HFF-Myc (cell line): ENCODE measurements around the gene MYL10.

Experiments used
- DNase-seq: peaks from one replicate; pipeline ENCODE4 v3.0.0-alpha.2; 2011; ENCODE audit warnings: low read depth; ENCODE audit errors: extremely low read depth
- H3K4me3 ChIP-seq: replicated peaks from 2 replicates; pipeline ENCODE4 v1.5.1; 2011; ENCODE audit warnings: low read depth, mild to moderate bottlenecking, control low read depth, low read length
- CTCF ChIP-seq: IDR thresholded peaks from 2 replicates; pipeline ENCODE4 v1.5.1; 2012; ENCODE audit warnings: mild to moderate bottlenecking, low read depth, low read length, control low read depth; ENCODE audit errors: missing control alignments

MYL10 gene

GRCh38 chr7:101629171-101629570 is at the start of gene MYL10:
Gene MYL10 (minus strand): TSS chr7:101629296. CDS start chr7:101629118, 178 bp downstream.
- DNase-seq, result no peak
- TF ChIP-seq CTCF, result no peak
- no peak within 1 kb of the TSS for H3K4me3 ChIP-seq

- no peak overlapping the region for H3K4me3 ChIP-seq
- no peak for DNase-seq
- TF ChIP-seq CTCF, result no peak
Measured at GRCh38 chr7:101678658-101679057, 49.6 kb upstream of the MYL10 start.

- no peak for TF ChIP-seq CTCF
- DNase-seq, result no peak
- H3K4me3 ChIP-seq, result no peak overlapping the region
Measured at GRCh38 chr7:101677797-101678479, 48.8 kb upstream of the MYL10 start.

- H3K4me3 ChIP-seq, result no peak overlapping the region
- TF ChIP-seq CTCF, result no peak
- no peak for DNase-seq
Measured at GRCh38 chr7:101677391-101677790, 48.3 kb upstream of the MYL10 start.

- DNase-seq, result no peak
- no peak for TF ChIP-seq CTCF
- no peak overlapping the region for H3K4me3 ChIP-seq
Measured at GRCh38 chr7:101676956-101677355, 47.9 kb upstream of the MYL10 start.

GRCh38 chr7:101676062-101676598 is 47.0 kb upstream of the MYL10 start:
- no peak for TF ChIP-seq CTCF
- H3K4me3 ChIP-seq, result no peak overlapping the region
- DNase-seq, result no peak

GRCh38 chr7:101674439-101674838 is 45.3 kb upstream of the MYL10 start:
- TF ChIP-seq CTCF, result no peak
- DNase-seq, result no peak
- H3K4me3 ChIP-seq, result no peak overlapping the region
